Fibroblast of peridontal ligament (primary cell): Measurements from ENCODE around the gene TTC32.

Source experiments
- DNase-seq: peaks from one replicate; pipeline ENCODE4 v3.0.0-alpha.2; 2010; ENCODE audit errors: extremely low read depth

The TTC32 gene

DNA sequence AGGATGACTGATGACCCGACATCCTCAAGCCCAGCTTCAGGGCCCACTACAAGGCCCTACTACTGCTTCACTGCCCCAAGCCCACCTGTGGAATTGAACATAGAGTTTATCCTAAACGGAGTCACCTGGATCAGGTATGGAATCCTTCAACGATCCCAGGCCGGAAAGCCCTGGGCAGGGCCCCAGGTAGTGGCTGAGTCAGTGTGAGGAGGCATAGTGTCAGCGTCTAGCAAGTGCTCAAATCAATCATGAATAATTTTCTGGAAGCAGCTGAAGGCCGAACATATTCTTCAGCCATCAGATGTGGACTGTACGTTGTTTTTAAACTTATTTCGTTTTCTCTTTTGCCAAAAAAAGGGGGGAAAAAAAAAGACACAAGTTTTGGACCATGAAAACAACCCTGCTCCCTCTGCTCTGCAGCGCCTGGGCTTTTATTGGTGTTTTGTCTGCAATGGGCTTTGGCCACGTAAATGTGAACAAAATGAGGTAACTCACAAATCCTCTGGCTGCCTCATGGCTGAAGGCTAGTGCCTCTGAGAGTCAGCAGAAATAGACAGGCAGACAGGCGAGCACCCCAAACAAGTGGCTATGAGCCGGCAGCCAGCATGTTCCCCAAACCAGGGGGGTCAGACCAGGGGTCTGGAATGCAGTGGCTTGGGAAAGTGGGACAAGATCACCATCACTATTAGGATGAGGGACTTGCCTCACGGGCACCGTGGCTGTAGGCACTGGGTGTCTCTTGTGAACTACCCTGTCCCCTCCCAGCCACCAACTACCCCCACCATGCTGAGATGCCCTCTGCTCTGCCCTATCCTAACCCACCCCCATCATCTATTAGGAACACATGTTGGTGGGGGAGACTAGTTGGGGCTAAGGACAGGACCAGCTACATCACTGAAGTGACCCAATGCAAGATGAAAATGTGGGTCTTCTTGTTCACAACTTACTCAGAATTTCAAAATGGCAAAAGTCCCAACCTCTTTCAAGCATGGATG is 51.4 kb downstream of the TTC32 start:
- DNase-seq = no peak

DNA sequence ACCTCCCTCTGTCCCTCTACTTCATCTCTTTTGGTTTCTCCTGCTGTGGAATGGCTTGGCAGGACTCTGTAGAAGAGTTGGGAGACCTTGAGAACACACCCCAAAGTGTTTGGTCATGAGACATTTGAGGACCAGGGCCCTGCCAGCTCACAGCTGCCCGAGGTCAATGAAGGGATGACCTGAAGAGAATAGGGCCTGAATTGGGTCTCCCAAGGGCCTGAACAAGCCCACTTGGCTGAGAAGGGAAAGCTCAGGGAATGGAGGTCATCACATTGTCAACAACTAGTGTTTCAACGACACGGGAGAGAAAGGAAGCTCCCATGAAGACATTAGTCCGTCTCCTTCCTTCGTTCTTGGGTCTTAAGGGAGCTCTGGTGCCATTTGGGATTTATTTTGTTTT is 52.8 kb downstream of the TTC32 start:
- no peak for DNase-seq

DNA sequence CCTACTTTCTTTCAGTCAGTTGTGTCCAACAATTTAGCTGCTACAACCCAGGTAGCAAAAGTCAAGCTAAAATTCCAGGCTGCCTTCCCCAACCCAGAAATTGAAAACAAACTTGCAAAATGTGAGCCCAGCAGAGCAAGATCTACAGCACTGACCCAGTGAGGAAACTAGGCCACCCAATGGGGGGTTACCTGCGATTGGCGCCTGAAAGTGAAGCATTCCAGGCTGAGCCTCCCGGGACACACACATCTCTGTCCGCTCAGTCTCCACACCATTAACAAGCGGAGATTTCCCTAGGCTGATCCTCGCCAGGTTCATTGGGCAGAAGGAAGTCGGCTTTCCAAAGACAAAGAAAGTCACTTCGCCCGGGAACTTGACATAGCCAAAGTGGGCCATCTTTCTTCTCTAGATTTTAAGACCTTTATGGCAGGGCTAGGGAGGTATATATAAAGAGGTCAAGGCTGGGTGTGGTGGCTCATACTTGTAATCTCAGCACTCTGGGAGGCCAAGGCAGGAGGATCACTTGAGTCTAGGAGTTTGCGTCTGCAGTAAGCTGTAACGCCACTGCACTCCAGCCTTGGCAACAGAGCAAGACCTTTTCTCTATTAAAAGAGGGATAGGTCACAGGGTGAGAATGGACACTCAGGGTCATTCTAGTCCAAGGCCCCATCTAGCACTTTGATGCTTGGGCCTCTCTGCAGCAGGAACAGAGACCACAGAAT is 53.6 kb downstream of the TTC32 start:
- no peak for DNase-seq

DNA sequence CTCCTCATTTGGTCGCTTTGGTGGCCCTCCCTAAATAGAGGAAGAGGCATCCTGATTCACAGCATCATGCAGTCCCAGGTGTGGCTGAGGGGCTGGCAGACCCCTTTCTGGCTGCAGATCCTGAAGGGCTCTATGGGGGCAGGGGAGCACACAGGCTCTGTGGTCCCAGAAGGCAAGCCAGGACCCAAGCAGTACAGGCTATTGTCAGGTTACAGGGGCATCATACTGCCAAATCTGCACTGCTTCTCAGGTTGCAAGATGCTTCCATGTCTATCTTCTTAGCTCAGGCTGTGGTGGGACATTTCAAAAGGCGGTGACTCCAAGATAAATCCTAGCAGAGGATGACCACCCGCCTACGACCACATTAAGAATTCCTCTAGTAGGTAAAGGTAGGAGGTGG is 54.3 kb downstream of the TTC32 start:
- DNase-seq = no peak
